HG02571 (cell line): ENCODE measurements around the gene MYO1D.
"Not testable (repeated sequence)": the region's sequence is repeated elsewhere in the genome, so short reads cannot be mapped to it uniquely, and the experiment has no call there.

Source experiments
- ATAC-seq: cut with Tn5 transposase; IDR thresholded peaks from one replicate; pipeline ENCODE4 v1.9.1; 2021; ENCODE audit warnings: mild to moderate bottlenecking, moderate library complexity; ENCODE audit not compliant: unreplicated experiment

The MYO1D gene

DNA sequence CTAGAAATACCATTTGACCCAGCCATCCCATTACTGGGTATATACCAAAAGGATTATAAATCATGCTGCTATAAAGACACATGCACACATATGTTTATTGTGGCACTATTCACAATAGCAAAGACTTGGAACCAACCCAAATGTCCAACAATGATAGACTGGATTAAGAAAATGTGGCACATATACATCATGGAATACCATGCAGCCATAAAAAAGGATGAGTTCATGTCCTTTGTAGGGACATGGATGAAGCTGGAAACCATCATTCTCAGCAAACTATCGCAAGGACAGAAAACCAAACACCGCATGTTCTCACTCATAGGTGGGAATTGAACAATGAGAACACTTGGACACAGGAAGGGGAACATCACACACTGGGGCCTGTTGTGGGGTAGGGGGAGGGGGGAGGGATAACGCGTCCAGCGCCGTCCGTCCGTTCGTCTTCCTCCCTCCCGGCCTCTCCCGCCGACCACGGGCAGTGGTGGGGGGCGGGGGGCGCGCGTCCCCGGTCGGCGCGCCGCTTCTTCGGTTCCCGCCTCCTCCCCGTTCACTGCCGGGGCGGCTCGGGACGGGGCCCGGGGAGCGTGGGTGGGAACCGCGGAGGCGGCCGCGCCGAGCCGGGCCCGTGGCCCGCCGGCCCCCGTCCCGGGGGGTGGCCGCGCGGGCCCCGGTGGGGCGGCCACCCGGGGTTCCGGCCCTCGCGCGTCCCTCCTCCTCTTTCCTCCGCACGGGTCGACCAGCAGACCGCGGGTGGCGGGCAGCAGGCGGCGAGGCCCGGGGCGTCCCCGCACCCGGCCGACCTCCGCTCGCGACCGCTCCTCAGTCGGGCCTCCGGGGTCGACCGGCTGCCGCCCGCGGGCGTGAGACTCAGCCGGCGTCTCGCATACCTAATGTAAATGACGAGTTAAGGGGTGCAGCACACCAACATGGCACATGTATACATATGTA, 54.7 kb downstream of the MYO1D start:
- not testable (repeated sequence) for ATAC-seq

DNA sequence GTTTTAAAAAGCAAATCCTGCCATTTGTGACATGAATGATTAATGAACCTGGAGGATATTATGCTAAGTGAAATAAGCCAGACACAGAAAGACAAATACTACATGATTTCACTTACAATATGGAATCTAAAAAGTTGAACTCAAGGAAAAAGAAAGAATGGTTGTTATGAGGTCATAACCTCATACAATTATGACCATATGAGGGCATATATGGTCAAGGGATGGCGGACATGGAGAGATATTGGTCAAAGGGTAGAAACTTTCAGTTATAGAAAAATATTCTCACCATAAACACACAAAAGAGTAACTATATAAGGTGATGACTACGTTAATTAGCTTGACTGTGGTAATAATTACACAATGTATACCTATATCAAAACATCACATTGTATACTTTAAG, 56.5 kb downstream of the MYO1D start:
- ATAC-seq: no peak

- ATAC-seq: no peak
Measured at GRCh38 chr17:32819787-32820186, 57.1 kb downstream of the MYO1D start.

DNA sequence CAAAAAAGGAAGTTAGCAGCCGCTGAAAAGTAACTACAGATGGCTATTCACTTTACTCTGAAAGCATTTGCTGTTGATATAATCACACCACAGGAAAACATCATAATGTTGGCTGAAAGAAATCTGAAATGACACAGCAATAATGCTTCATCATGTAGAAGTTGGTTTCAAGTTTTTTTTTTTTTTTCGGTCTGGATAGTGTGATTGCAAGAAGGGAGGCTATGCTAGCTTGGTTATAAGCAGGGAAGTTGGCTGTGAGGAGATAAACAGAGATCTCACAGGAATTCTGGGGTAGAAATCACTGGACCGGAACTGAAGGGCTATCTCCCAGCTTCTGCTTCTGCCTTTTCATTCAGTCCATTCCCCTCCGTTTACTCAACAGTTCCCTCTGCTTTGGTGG, 57.9 kb downstream of the MYO1D start:
- no peak for ATAC-seq

DNA sequence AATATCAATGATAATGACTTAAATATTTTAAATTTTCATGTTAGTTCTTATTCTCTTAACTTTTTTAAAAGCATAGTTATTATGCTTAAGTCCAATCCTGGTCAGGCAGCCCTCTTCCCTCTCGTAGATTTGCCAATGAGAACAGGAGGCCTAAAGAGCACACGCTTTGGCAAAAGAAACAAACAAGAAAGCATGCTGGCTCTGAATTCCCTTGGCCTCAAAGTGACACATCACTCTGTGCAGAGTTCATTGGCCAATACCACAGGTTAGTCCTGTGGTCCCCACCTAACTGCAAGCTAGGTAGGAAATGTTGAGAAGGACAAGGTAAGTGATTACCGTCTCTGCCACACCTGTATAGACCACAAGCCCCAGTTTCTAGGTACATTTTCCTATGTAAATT, 61.5 kb downstream of the MYO1D start:
- ATAC-seq: no peak

DNA sequence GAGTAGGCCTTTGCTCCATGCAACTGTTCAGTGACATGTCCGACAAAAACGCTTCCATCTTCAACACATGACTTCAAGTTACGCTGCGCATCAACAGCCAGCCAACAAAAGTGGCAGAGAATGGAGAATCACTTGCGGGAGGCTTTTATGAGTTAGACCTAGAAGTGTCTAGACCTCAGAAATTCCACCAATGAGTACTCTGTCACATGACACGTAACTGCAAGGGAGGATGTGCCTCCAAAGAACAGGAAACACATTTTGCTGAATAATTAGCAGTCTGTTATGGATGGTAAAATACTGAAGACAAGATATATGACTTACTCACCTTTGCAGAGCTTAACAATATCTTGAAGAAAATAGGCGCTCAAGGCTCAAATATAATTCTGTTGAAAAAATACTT, 62.1 kb downstream of the MYO1D start:
- no peak for ATAC-seq

- no peak for ATAC-seq
Measured at GRCh38 chr17:32813021-32813420, 63.9 kb downstream of the MYO1D start.

- no peak for ATAC-seq
Measured at GRCh38 chr17:32810690-32811089, 66.2 kb downstream of the MYO1D start.

DNA sequence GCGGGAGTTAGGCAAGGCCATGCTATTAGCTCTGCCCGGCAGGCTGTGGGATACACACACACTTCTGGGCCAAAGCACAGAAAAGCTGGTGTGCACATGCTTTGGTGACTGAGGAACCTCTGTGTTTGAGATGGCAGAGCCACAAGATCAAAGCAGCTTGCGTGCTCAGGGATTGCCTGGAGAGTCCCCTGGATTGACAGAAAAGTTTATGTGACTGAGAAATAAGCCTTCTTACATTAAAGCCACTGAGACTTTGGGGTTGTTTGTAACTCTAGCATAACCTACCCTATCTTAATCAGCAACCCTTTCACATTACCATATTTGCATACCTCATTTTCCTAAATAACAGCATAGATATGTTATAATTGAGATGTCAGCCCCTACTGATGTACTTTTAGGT, 69.3 kb downstream of the MYO1D start:
- no peak for ATAC-seq

- ATAC-seq: no peak
Measured at GRCh38 chr17:32806646-32807045, 70.3 kb downstream of the MYO1D start.

DNA sequence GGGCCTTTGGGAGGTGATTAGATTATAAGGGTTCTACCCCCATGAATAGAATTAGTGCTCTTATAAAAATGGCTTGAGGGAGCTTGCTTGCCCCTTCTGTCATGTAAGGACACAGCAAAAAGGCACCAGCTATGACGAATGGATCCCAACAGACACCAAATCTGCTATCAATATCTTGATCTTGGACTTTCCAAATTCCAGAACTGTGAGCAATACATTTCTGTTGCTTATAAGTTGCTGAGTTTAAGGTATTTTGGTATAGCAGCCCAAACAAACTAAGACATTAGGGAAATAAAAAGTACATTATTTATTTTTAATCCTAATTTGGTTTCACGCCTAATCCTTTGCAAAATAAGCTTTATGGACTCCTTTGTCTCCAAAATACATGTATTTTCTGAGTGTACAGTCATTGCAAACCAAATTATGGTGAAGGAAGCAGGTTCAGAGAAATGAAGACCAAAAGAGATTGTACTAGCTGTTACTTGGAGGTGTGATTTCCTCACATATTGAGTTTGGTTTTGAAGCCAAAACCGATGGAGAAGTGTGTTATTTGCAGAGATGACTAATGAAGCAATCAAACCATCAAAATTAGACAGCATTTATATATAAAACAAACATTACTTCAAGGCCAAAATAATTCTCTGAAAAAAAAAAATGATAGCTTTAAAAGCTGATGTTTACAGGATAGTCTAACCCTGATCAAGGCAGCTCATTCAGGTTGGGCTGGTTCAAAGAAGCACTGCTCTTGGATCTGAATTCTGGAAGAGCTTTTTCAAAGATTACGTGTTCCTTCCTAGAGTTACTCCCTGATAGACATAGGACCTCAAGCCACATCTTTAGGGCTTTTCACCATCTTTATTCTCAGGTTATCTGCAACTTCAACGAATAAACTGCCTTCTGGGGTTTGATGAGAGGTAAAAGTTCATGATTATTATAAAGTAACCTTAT, 71.6 kb downstream of the MYO1D start:
- no peak for ATAC-seq

DNA sequence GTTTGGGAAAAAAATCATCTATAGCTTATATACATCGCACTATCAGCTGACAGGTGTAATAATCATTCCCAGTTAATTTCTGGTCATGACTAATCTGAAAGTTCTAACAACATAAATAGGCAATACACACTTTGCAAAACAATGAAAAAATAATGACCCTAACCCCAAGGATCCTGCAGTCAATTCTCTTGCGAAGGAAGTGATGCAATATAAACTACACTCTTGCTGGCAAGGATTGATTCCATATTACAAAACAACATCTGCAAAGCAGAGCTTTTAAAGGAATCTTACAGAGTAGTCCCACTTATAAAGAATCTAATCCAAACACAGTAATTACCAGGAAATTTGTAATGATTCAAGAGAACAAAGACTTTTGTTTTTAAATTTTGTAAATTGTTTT, 73.4 kb downstream of the MYO1D start:
- ATAC-seq: no peak

DNA sequence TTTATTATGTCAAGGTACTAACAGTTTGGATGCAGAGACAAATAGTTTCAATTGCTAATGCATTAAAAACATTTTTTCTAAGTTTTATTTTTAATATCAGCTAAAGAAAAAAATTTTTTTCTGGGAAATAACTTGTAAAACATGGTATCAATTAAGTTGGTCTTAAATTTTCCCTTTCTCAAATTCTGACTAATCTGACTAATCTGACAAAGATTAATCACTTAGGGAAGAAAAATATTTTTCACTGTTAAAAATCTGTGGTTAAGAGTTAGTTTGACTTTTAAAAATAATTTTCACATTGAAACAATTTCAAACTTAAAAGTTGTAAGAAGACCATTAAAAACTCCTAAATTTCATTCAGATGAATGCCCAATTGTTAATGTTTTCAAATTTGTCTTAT, 74.6 kb downstream of the MYO1D start:
- no peak for ATAC-seq

DNA sequence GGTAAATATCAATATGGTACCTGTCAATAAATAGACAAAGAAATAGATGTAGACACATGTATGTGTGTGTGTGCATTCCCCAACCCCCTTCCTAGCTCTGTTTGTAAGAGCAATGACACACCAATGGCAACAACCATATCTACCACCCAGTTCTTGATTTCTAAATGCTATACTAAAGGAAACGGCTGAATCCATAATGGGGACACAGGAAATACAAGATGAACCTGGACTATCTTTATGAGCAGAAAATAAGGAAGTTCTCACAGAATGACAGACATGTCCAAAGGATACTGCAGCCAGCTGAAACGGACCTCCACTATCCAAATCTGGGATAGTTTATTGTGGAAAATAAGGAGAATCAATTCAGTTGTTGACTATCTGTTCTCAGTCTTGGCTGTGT, 75.3 kb downstream of the MYO1D start:
- ATAC-seq: no peak

DNA sequence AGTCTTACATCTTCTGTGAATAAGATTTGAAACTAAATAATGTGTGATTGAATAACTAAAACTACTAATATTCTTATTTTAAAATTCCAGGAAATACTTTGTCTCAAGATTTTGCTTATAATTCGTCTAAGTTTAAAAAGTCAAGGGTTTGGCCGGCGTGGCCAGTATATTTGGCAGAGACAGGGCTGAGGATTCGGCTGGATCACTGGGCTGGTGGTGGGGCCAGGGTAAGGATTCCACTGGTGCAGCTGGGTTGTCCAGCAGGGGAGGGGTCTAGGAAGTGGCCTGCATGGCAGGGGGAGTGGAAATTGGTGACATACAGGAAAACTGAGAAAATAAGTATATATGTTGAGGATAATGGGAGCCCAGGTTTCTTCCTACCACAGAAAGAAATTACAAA, 75.7 kb downstream of the MYO1D start:
- no peak for ATAC-seq

- no peak for ATAC-seq
Measured at GRCh38 chr17:32798938-32799337, 78.0 kb downstream of the MYO1D start.

GRCh38 chr17:32795339-32795979, 81.5 kb downstream of the MYO1D start:
- ATAC-seq: no peak

GRCh38 chr17:32794533-32795246, 82.2 kb downstream of the MYO1D start:
- no peak for ATAC-seq

- no peak for ATAC-seq
Measured at GRCh38 chr17:32793841-32794240, 83.1 kb downstream of the MYO1D start.

- no peak for ATAC-seq
Measured at GRCh38 chr17:32792207-32792606, 84.7 kb downstream of the MYO1D start.

DNA sequence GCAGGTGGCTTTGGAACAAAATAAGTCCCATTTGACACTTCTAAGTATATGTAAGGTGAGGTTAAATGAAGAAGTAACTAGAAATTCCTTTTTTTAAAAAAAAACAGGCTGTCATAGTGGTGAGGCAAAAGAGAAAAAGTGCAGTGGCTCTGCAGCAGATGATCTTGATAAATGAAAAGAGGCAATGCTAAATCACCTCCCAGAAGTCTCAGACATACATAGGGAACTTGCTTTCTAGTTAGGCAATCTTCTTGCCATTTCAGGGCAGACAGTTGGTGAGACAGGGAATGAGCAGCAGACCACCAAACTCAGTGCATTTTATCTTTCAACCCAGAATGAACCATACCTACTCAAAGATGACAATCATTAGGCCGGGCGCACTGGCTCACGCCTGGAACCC, 90.8 kb downstream of the MYO1D start:
- no peak for ATAC-seq
